Dedifferentiated amniotic fluid mesenchymal stem cell (primary cell): ENCODE measurements around the gene GMDS.

Experiments used
- DNase-seq: peaks from one replicate; pipeline ENCODE4 v3.0.0-alpha.2; 2016; ENCODE audit errors: extremely low spot score

The GMDS gene

GRCh38 chr6:2133716-2134310 lies 111.6 kb downstream of the GMDS start:
- no peak for DNase-seq

GRCh38 chr6:2132916-2133315 lies 112.5 kb downstream of the GMDS start:
- no peak for DNase-seq

GRCh38 chr6:2132416-2132815 lies 113.0 kb downstream of the GMDS start:
- no peak for DNase-seq

GRCh38 chr6:2129182-2129621 lies 116.2 kb downstream of the GMDS start:
- no peak for DNase-seq

- no peak for DNase-seq
Observed at GRCh38 chr6:2127484-2127911, 117.9 kb downstream of the GMDS start.

GRCh38 chr6:2126351-2126750 lies 119.1 kb downstream of the GMDS start:
- no peak for DNase-seq

- DNase-seq = no peak
Observed at GRCh38 chr6:2125158-2125557, 120.2 kb downstream of the GMDS start.

- DNase-seq = no peak
Observed at GRCh38 chr6:2124260-2124709, 121.1 kb downstream of the GMDS start.

GRCh38 chr6:2120912-2121311 lies 124.5 kb downstream of the GMDS start:
- DNase-seq = no peak

GRCh38 chr6:2119275-2119674 lies 126.1 kb downstream of the GMDS start:
- DNase-seq = no peak

- no peak for DNase-seq
Observed at GRCh38 chr6:2118136-2118535, 127.3 kb downstream of the GMDS start.

- no peak for DNase-seq
Observed at GRCh38 chr6:2117447-2117846, 128.0 kb downstream of the GMDS start.

- no peak for DNase-seq
Observed at GRCh38 chr6:2116496-2116895, 128.9 kb downstream of the GMDS start.

GRCh38 chr6:2114100-2114499 lies 131.3 kb downstream of the GMDS start:
- no peak for DNase-seq

- DNase-seq = peak; percentile 37
Observed at GRCh38 chr6:2111162-2111677, 134.2 kb downstream of the GMDS start.

GRCh38 chr6:2110504-2110903 lies 134.9 kb downstream of the GMDS start:
- DNase-seq = no peak

GRCh38 chr6:2109796-2110195 lies 135.6 kb downstream of the GMDS start:
- DNase-seq = no peak

- no peak for DNase-seq
Observed at GRCh38 chr6:2108700-2109306, 136.6 kb downstream of the GMDS start.

- no peak for DNase-seq
Observed at GRCh38 chr6:2104524-2104880, 140.9 kb downstream of the GMDS start.

- DNase-seq = peak; percentile 66
Observed at GRCh38 chr6:2103765-2104523, 141.5 kb downstream of the GMDS start.

GRCh38 chr6:2102966-2103365 lies 142.4 kb downstream of the GMDS start:
- no peak for DNase-seq

- no peak for DNase-seq
Observed at GRCh38 chr6:2102316-2102883, 143.0 kb downstream of the GMDS start.

GRCh38 chr6:2101213-2101612 lies 144.2 kb downstream of the GMDS start:
- DNase-seq = no peak
